HL-60 (cell line): ENCODE results near the gene PACRG.

ENCODE experiments used
- DNase-seq, 2 experiments: peaks; one replicate each; pipeline ENCODE4 v3.0.0-alpha.2; 2010 to 2020; ENCODE audit warnings: low read depth in 1 of 2, low spot score in 1 of 2
- H3K27ac ChIP-seq: fragments of 250-450 bp; sonication (Bioruptor Pico); replicated peaks from 2 replicates; pipeline ENCODE4 v1.5.1; 2020; ENCODE audit warnings: mild to moderate bottlenecking, moderate library complexity
- H3K27me3 ChIP-seq: fragments of 250-450 bp; sonication (Bioruptor Pico); 2 replicates; pipeline ENCODE4 v1.5.1; 2021; ENCODE audit warnings: mild to moderate bottlenecking, moderate library complexity; ENCODE audit not compliant: insufficient read depth, poor library complexity, severe bottlenecking
- H3K4me3 ChIP-seq: replicated peaks from 2 replicates; pipeline ENCODE4 v1.5.1; 2011; ENCODE audit warnings: mild to moderate bottlenecking, control low read depth, low read length; ENCODE audit not compliant: insufficient read depth
- CTCF ChIP-seq: IDR thresholded peaks from one replicate; pipeline ENCODE4 v1.5.1; 2011; ENCODE audit warnings: low read length, control low read depth, inconsistent platforms; ENCODE audit not compliant: insufficient read depth
- GABPA ChIP-seq: IDR thresholded peaks from 2 replicates; pipeline ENCODE4 v1.6.1; 2012; ENCODE audit warnings: low read depth
- POLR2AphosphoS5 ChIP-seq: IDR thresholded peaks from 2 replicates; pipeline ENCODE4 v1.6.1; 2012; ENCODE audit warnings: low read depth
- REST ChIP-seq: IDR thresholded peaks from 2 replicates; pipeline ENCODE4 v1.6.1; 2012; ENCODE audit warnings: low read depth; ENCODE audit not compliant: insufficient replicate concordance
- SPI1 ChIP-seq: IDR thresholded peaks from 2 replicates; pipeline ENCODE4 v1.6.1; 2012; ENCODE audit warnings: low read depth, mild to moderate bottlenecking, borderline replicate concordance

Gene PACRG

DNA sequence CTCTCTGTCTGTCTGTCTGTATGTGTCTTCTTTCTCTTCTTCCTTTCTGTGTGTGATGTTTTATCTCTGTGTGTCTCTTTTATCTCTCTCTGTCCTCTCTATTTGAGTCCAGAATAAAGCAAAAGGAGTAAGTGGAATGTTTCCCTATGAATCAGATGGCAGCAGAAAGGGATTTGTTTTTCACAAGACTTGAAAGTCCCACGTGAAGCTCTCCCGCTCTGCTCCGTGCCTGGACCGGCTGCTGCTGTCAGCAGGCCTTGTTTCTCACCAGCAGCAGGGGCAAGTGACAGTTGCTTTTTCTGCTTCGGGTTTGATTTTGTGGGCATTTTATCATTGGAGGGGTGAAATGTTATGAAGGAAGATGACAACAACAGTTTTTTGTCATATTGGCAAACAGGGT is 212.7 kb downstream of the PACRG start:
- DNase-seq = no peak
- no peak for TF ChIP-seq POLR2AphosphoS5
- no peak for TF ChIP-seq SPI1
- TF ChIP-seq GABPA = no peak
- no peak for TF ChIP-seq REST
- TF ChIP-seq CTCF = no peak
- no peak overlapping the region for H3K27ac ChIP-seq
- no peak overlapping the region for H3K4me3 ChIP-seq
- no peaks in the 10 kb centered on the region for H3K27me3 ChIP-seq

DNA sequence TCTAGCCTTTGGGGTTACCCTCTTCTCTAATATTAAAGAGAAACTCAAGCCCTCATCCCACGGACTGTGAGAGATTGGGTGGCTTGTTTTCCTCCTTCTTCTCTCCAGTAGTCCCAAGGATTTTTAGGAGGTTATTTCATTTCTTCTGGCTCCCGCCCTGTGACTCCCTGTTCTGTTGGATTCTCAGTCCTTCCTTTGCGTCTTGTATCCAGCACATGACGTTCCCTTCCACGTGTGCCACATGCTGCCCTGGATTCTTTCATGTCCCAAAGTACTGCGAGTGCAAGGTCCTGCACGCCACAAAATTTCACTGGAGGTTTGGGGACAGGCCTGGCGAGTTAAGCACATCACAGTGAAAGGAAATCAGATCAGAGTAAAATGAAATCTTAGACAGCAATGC is 213.4 kb downstream of the PACRG start:
- TF ChIP-seq GABPA (no peak), SPI1 (no peak), CTCF (no peak), REST (no peak), POLR2AphosphoS5 (no peak)
- no peak overlapping the region for H3K4me3 ChIP-seq
- no peak for DNase-seq
- H3K27me3 ChIP-seq = no peaks in the 10 kb centered on the region
- H3K27ac ChIP-seq = no peak overlapping the region

DNA sequence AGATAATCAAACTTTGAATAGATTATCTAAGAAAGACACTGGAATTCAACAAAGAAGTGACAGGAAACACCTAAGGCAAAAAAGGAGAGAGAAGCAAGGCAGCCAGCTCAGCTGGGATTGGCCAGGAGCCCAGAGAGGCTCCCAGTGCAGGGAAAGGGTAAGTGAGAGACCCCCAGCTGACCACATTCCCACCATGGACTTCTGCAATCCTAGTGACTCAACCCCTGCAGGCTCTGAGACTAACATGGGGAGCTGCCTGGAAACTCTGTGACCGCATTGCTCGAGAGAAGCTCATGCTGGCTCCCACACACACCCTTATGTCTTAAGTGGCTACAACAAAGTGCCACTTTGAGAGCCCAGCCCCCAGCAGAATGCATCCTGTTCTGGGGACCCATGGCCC is 215.1 kb downstream of the PACRG start:
- no peak for DNase-seq
- H3K27ac ChIP-seq = no peak overlapping the region
- no peak overlapping the region for H3K4me3 ChIP-seq
- no peak for TF ChIP-seq POLR2AphosphoS5
- H3K27me3 ChIP-seq = no peaks in the 10 kb centered on the region

DNA sequence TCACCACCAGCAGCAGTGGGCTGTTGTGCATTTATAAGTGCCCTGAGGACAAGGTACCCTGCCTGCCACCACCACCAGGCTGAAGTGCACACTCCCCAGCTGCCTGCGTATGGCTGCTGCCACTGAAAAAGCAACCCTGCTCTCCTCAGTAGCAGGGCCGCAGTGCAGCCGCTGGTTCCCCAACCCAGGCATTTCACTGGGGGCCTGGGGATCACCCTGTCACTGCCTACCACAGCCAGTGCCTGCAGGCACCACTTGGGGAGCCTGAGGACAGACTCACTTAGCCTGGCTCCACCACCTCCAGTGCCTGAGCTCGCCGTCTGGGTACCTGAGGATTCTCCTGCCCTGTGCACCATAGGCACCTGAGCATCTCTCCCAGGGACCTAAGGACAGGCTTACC is 215.6 kb downstream of the PACRG start:
- no peak for DNase-seq
- no peak overlapping the region for H3K27ac ChIP-seq
- no peak overlapping the region for H3K4me3 ChIP-seq
- TF ChIP-seq CTCF (no peak), REST (no peak), POLR2AphosphoS5 (no peak)
- no peaks in the 10 kb centered on the region for H3K27me3 ChIP-seq
